ENCODE measurements around the gene MARF1.

GRCh38 chr16:15547768-15548096 is 95.2 kb downstream of the MARF1 start:
- TF ChIP-seq POLR2A (IDR thresholded peaks at IDR 0.05) (no peak), CTCF (IDR thresholded peaks at IDR 0.05) (no peak)

Data from esophagus squamous epithelium (tissue), 4 donors.